HG02623 (cell line): ENCODE measurements around the gene TBC1D10A.
A peak's percentile ranks its signal among the peaks of the same experiment; 100 is the strongest.

Experiments used
- ATAC-seq: cut with Tn5 transposase; IDR thresholded peaks from one replicate; pipeline ENCODE4 v1.9.1; 2021; ENCODE audit warnings: moderate library complexity; ENCODE audit not compliant: unreplicated experiment

Gene TBC1D10A

GRCh38 chr22:30326706-30327362 lies at the start of gene TBC1D10A:
Gene TBC1D10A (minus strand): TSS chr22:30326941. CDS start chr22:30326881, 60 bp downstream.
- ATAC-seq, result peak; percentile 81

- ATAC-seq, result no peak
Observed at GRCh38 chr22:30375312-30375849, 48.6 kb upstream of the TBC1D10A start.

GRCh38 chr22:30373331-30374325 lies 46.9 kb upstream of the TBC1D10A start:
- ATAC-seq, result no peak

GRCh38 chr22:30372915-30373314 lies 46.2 kb upstream of the TBC1D10A start:
- ATAC-seq, result no peak

GRCh38 chr22:30371981-30372380 lies 45.2 kb upstream of the TBC1D10A start:
- ATAC-seq, result no peak

- ATAC-seq, result no peak
Observed at GRCh38 chr22:30371321-30371720, 44.6 kb upstream of the TBC1D10A start.

- no peak for ATAC-seq
Observed at GRCh38 chr22:30370641-30371230, 44.0 kb upstream of the TBC1D10A start.

- no peak for ATAC-seq
Observed at GRCh38 chr22:30368420-30368819, 41.7 kb upstream of the TBC1D10A start.

- ATAC-seq, result no peak
Observed at GRCh38 chr22:30365891-30366290, 39.1 kb upstream of the TBC1D10A start.

- ATAC-seq, result no peak
Observed at GRCh38 chr22:30362651-30363281, 36.0 kb upstream of the TBC1D10A start.

GRCh38 chr22:30361916-30362650 lies 35.3 kb upstream of the TBC1D10A start:
- ATAC-seq, result no peak

- no peak for ATAC-seq
Observed at GRCh38 chr22:30358541-30358940, 31.8 kb upstream of the TBC1D10A start.

GRCh38 chr22:30357650-30358215 lies 31.0 kb upstream of the TBC1D10A start:
- no peak for ATAC-seq

GRCh38 chr22:30357236-30357570 lies 30.5 kb upstream of the TBC1D10A start:
- no peak for ATAC-seq

- peak; percentile 90 for ATAC-seq
Observed at GRCh38 chr22:30356449-30357235, 29.9 kb upstream of the TBC1D10A start, which contains the start of the genes CCDC157 and SF3A1. Gene CCDC157 (plus strand): TSS chr22:30357007. CDS start chr22:30366001, 8,994 bp downstream. Gene SF3A1 (minus strand): TSS chr22:30356894. CDS start chr22:30356792, 102 bp downstream.

GRCh38 chr22:30354644-30355043 lies 27.9 kb upstream of the TBC1D10A start:
- ATAC-seq, result no peak

GRCh38 chr22:30351226-30351625 lies 24.5 kb upstream of the TBC1D10A start:
- no peak for ATAC-seq

GRCh38 chr22:30348809-30349208 lies 22.1 kb upstream of the TBC1D10A start:
- ATAC-seq, result no peak

- ATAC-seq, result no peak
Observed at GRCh38 chr22:30348404-30348803, 21.7 kb upstream of the TBC1D10A start.
